ENCODE data around the gene VEGFA. TPM values are rescaled to one million over a fixed set of nuclear protein-coding genes. Genes with fewer than 3 reads are reported as not detected.

VEGFA gene
- total and polyA plus RNA-seq, 2 of the 8 experiments (the other 6 are each of a cell fraction or from before 2014, with no cell fraction given): 42.2 to 58.5 TPM

GRCh38 chr6:43746071-43746470 lies 23.9 kb upstream of the VEGFA start:
- peak in 1 of 2 experiments; percentile 33 for DNase-seq (ENCODE audit: low read depth in 1 of 2, low spot score in 2 of 2)
- POLR2A ChIA-PET (ENCODE audit: partially characterized antibody): interaction anchor here (1.3 kb wide), 1 partner anchor 27 kb away, joined by 6 read pairs; no protein-coding TSS in a partner anchor
- TF ChIP-seq NRF1 (IDR thresholded peaks at IDR 0.05; ENCODE audit: low read depth, low read length) (no peak), MAX (IDR thresholded peaks at IDR 0.05) (no peak), RBBP5 (IDR thresholded peaks at IDR 0.05; ENCODE audit: borderline replicate concordance, low read depth, low read length) (no peak), KDM5A (IDR thresholded peaks at IDR 0.05; ENCODE audit: low read length) (no peak), SIRT6 (IDR thresholded peaks at IDR 0.05; ENCODE audit: low read length) (no peak), JUN (IDR thresholded peaks at IDR 0.05; ENCODE audit: low read depth, low read length) (no peak), BACH1 (IDR thresholded peaks at IDR 0.05; ENCODE audit: low read length) (no peak), E2F6 (IDR thresholded peaks at IDR 0.05) (no peak), USF2 (IDR thresholded peaks at IDR 0.05; ENCODE audit: low read length) (no peak), BRCA1 (IDR thresholded peaks at IDR 0.05; ENCODE audit: low read depth, low read length) (no peak), JUND (IDR thresholded peaks at IDR 0.05; ENCODE audit: low read length) (no peak), TCF12 (IDR thresholded peaks at IDR 0.05; ENCODE audit: low read depth, low read length) (no peak), TAF1 (IDR thresholded peaks at IDR 0.05; ENCODE audit: low read depth, low read length) (no peak)

More at GRCh38 chr6:43746071-43746470, 23.9 kb upstream of the VEGFA start:
- H3K9me3 ChIP-seq (ENCODE audit: insufficient read depth in 2 of 2, low read depth in 1 of 2, low read length in 1 of 2): no peaks in the 10 kb centered on the region
- H2BK20ac ChIP-seq (ENCODE audit: low read length): no peak overlapping the region
- H3K27ac ChIP-seq (ENCODE audit: low read depth, low read length): no peak overlapping the region
- H3K27me3 ChIP-seq (replicated peaks in 1 of 4; ENCODE audit: control insufficient read depth in 3 of 4, extremely low read depth in 1 of 4, insufficient read depth in 3 of 4, low read length in 3 of 4): no peaks in the 10 kb centered on the region
- 74% methylated on average over 2 of the region's 2 CpGs; no CpG with 5 or more reads in 1 of the 2 experiments for WGBS, 2 experiments (ENCODE audit: extremely low coverage in 1 of 2, insufficient coverage in 1 of 2, insufficient read length in 1 of 2, insufficient replicate concordance in 2 of 2, low coverage in 1 of 2, low lambda C conversion rate in 2 of 2, missing lambda C conversion rate in 1 of 2)
- CTCF ChIA-PET (ENCODE audit: partially characterized antibody): interaction anchor here (1.1 to 8.3 kb wide), 9 partner anchors 9 to 333 kb away, joined by 3 to 137 read pairs (median 16); partner anchors contain the start of gene VEGFA
- no peak overlapping the region for H2AK5ac ChIP-seq (ENCODE audit: low read depth, low read length)
- no peaks in the 10 kb centered on the region; the same call in 1 of the 2 replicates for H3K23me2 ChIP-seq (ENCODE audit: low read depth, low read length)
- no peak overlapping the region for H2BK12ac ChIP-seq (ENCODE audit: low read depth, low read length)
- H3K56ac ChIP-seq (replicated peaks; ENCODE audit: insufficient read length, low read depth, low read length): no peak overlapping the region
- no peaks in the 10 kb centered on the region for H3K36me3 ChIP-seq (ENCODE audit: control insufficient read depth in 2 of 4, insufficient read depth in 4 of 4, low read length in 3 of 4)
- no peak overlapping the region for H3K18ac ChIP-seq (ENCODE audit: extremely low read depth, low read length)
- H4K20me1 ChIP-seq (replicated peaks in 1 of 2; ENCODE audit: control insufficient read depth in 1 of 2, insufficient read depth in 2 of 2, low read length in 2 of 2): no peaks in the 10 kb centered on the region
- no peak overlapping the region for H4K91ac ChIP-seq (replicated peaks; ENCODE audit: insufficient read length, low read length)
- no peak overlapping the region for H2BK120ac ChIP-seq (replicated peaks; ENCODE audit: low read depth, low read length)
- peak overlapping the region; percentile 31; the same call in 1 of the 2 replicates for H2BK15ac ChIP-seq (ENCODE audit: low read length)
- H4K5ac ChIP-seq (ENCODE audit: insufficient read length, low read depth, low read length): no peak overlapping the region
- H3K14ac ChIP-seq (ENCODE audit: insufficient read length): no peak overlapping the region
- H3K4me2 ChIP-seq (ENCODE audit: insufficient read depth in 1 of 2, low read depth in 2 of 2, low read length in 2 of 2): no peak overlapping the region
- no peak for FAIRE-seq
- H4K8ac ChIP-seq (ENCODE audit: extremely low read depth, insufficient read depth, low read length): no peak overlapping the region
- no peaks in the 10 kb centered on the region for H3K79me1 ChIP-seq (ENCODE audit: low read depth, low read length)
- H3K23ac ChIP-seq (ENCODE audit: insufficient read length): no peak overlapping the region
- H2BK5ac ChIP-seq (ENCODE audit: low read depth, low read length): no peak overlapping the region
- H3K4ac ChIP-seq (replicated peaks; ENCODE audit: insufficient read length, low read depth, low read length): no peak overlapping the region
- H3K4me3 ChIP-seq (ENCODE audit: extremely low read depth in 1 of 4, insufficient read depth in 2 of 4, low read depth in 3 of 4, low read length in 4 of 4): no peak overlapping the region
- no peak overlapping the region; a peak in 1 of 7 replicates for H3K9ac ChIP-seq (replicated peaks in 1 of 4; ENCODE audit: extremely low read depth in 1 of 4, low read depth in 3 of 4, low read length in 3 of 4)
- H3K79me2 ChIP-seq (ENCODE audit: control insufficient read depth in 1 of 2, insufficient read depth in 2 of 2, low read length in 2 of 2): no peaks in the 10 kb centered on the region
- H3K4me1 ChIP-seq (replicated peaks in 1 of 4; ENCODE audit: control insufficient read depth in 3 of 4, insufficient read depth in 4 of 4, low read length in 3 of 4): peaks cover 0 to 10% (median 3%) of the 10 kb centered on the region in 4 experiments; a peak in 4 of 7 replicates
- no peak overlapping the region; the same call in 1 of the 2 replicates for H2AFZ ChIP-seq (ENCODE audit: low read length)
